Heart right ventricle (tissue), 16 donors: ENCODE measurements around the gene PARD3. TPM values are rescaled to one million over a fixed set of nuclear protein-coding genes. Genes with fewer than 3 reads are reported as not detected.
A peak's percentile ranks its signal among the peaks of the same experiment; 100 is the strongest.

Source experiments
- ATAC-seq, 8 donors: fragments of 200-7000 bp; cut with Tn5 transposase; one replicate each; pipeline ENCODE4 v1.9.1; 2020; ENCODE audit warnings: mild to moderate bottlenecking in 8 of 8, moderate library complexity in 8 of 8, moderate number of reproducible peaks in 1 of 8
- DNase-seq, 2 donors: peaks; one replicate each; pipeline ENCODE4 v3.0.0-alpha.2; 2020
- H3K27ac ChIP-seq, 10 donors: fragments of 200-600 bp; sonication (generic) in 2 of 10; one replicate each; pipeline versions ENCODE4 v1.5.0 to v1.8.0; 2020 to 2022; ENCODE audit warnings: mild to moderate bottlenecking in 3 of 10
- H3K27me3 ChIP-seq, 7 donors: fragments of 200-600 bp; one replicate each; pipeline ENCODE4 v1.8.0; 2021 to 2022; ENCODE audit warnings: mild to moderate bottlenecking in 2 of 7
- H3K36me3 ChIP-seq, 9 donors: fragments of 200-600 bp; sonication (generic) in 1 of 9; one replicate each; pipeline versions ENCODE4 v1.5.0 to v1.8.0; 2020 to 2022; ENCODE audit warnings: mild to moderate bottlenecking in 2 of 9
- H3K4me1 ChIP-seq, 9 donors: fragments of 200-600 bp; sonication (generic) in 1 of 9; one replicate each; pipeline versions ENCODE4 v1.5.0 to v1.8.0; 2020 to 2022; ENCODE audit warnings: mild to moderate bottlenecking in 4 of 9
- H3K4me3 ChIP-seq, 10 donors: fragments of 200-600 bp; sonication (generic) in 2 of 10; one replicate each; pipeline versions ENCODE4 v1.5.0 to v1.8.0; 2020 to 2022; ENCODE audit warnings: mild to moderate bottlenecking in 7 of 10, moderate library complexity in 2 of 10
- H3K9me3 ChIP-seq, 11 donors: fragments of 200-600 bp in 10 of 11; sonication (generic) in 2 of 11; one replicate each; pipeline versions ENCODE4 v1.5.0 to v1.8.0; 2013 to 2022; ENCODE audit warnings: mild to moderate bottlenecking in 2 of 11, control low read depth in 1 of 11, moderate library complexity in 1 of 11
- CTCF ChIP-seq, 9 donors: fragments of 200-600 bp; sonication (generic) in 2 of 9; IDR thresholded peaks; one replicate each; pipeline versions ENCODE4 v1.5.0 to v1.8.0; 2021 to 2022; ENCODE audit warnings: antibody characterized with exemption in 9 of 9, mild to moderate bottlenecking in 5 of 9, moderate library complexity in 1 of 9
- WGBS, 2 donors: extraction: QIAGEN DNeasy Blood & Tissue Kit; methylation state at CpG; one replicate each; pipeline ENCODE4 v1.1.7; 2013; ENCODE audit warnings: inconsistent platforms in 1 of 2; 5-methylcytosine and 5-hydroxymethylcytosine counted together
- intact Hi-C, 10 donors: fragments of 100-400 bp; cut with DNase I; formaldehyde crosslinking; loops; one replicate each; pipeline versions ENCODE4 v1.11.1 to v1.14.2; 2022
- polyA plus RNA-seq, 2 donors: library from polyadenylated mRNA; stranded (reverse); fragments of 200-250 nt; gene quantifications; one replicate each; pipeline ENCODE4 v1.2.3, GENCODE V29; 2013
- total RNA-seq, 10 donors: library from RNA; stranded (reverse); fragmentation: NEBNext Ultra II Directional in 3 of 10; extraction: Animal tissue kit (Norgen Biotek cat#: 25700) in 3 of 10; gene quantifications; one replicate each; pipeline versions ENCODE4 v1.2.1 to v1.2.4, GENCODE V29; 2021 to 2023
- donor health status: Arrhythmogenic right ventricular cardiomyopathy.
- donor health status: ischemic (EF 13 %, LVEDD 7.1; RV severe dilation, severe dysfunction).
- donor health status: healthy with polysubstance abuse.
- donor health status: DM: no; HTN: yes; CAD: no.
- donor health status: DM: no; HTN: no; CAD: no.
- donor health status: ischemic (EF 25% LVEDD 6.9; RV normal size, moderate dysfunction).
- donor health status: ischemic (EF 25% LVEDD 5.7; RV mildly dilated, moderate dysfunction).
- donor health status: healthy.
- donor health status: DM: yes; HTN: yes; CAD: no.
- donor health status: Ischemic cardiomyopathy.
- donor health status: ischemic (EF 35%, LVEDD 5.7; RV mildly dilated, moderate dysfunction).
- donor health status: nonischemic (EF 11% LVEDD 7.7; RV severe dilation, severe dysfunction).
- donor health status: DM: yes; HTN: yes; CAD: no.
- donor health status: PGD.
- donor health status: ischemic (EF 29% LVEDD 5.4; RV normal size, mild dysfunction).
- donor health status: nonischemic (EF 23%, LVEDD 6.1; RV moderate dilation, normal function).

Gene PARD3
- total and polyA plus RNA-seq, 12 donors: 19.7 to 41.8 (median 34.2) TPM

- Histone ChIP-seq H3K4me1 (no peaks in the 10 kb centered on the region), H3K36me3 (no peaks in the 10 kb centered on the region), H3K27ac (no peak overlapping the region), H3K9me3 (no peaks in the 10 kb centered on the region), H3K27me3 (peaks cover 0 to 4% (median 0%) of the 10 kb centered on the region in 7 donors), H3K4me3 (no peak overlapping the region)
- 64 to 65% methylated on average over 2 of the region's 2 CpGs for WGBS, 2 donors
- TF ChIP-seq CTCF (IDR thresholded peaks at IDR 0.05): peak in 5 of 9 donors; percentile 21 to 43 (median 31)
- ATAC-seq: peak in 6 of 8 donors; percentile 47 to 73 (median 63)
- intact Hi-C loops: loop anchor here in 1 of 10 donors (10.0 kb wide), 1 partner anchor 170 kb away; no protein-coding TSS in a partner anchor
- no peak for DNase-seq
Measured at GRCh38 chr10:34824870-34825269, 9.8 kb upstream of the PARD3 start.

GRCh38 chr10:34821587-34822585 lies 6.8 kb upstream of the PARD3 start:
- TF ChIP-seq CTCF (IDR thresholded peaks at IDR 0.05): no peak
- Histone ChIP-seq H3K27me3 (peaks cover 0 to 15% (median 0%) of the 10 kb centered on the region in 7 donors), H3K4me3 (no peak overlapping the region), H3K27ac (no peak overlapping the region), H3K36me3 (no peaks in the 10 kb centered on the region), H3K4me1 (peaks cover 0 to 4% (median 0%) of the 10 kb centered on the region in 9 donors), H3K9me3 (no peaks in the 10 kb centered on the region)
- WGBS, 2 donors: 88 to 90% methylated on average over 6 of the region's 6 CpGs
- DNase-seq (no peak), ATAC-seq (no peak)
- intact Hi-C loops: loop anchor here in 1 of 10 donors (10.0 kb wide), 1 partner anchor 167 kb away; no protein-coding TSS in a partner anchor

- peaks cover 0 to 32% (median 26%) of the 10 kb centered on the region in 9 donors for H3K4me1 ChIP-seq
- peaks cover 0 to 53% (median 3%) of the 10 kb centered on the region in 7 donors for H3K27me3 ChIP-seq
- H3K36me3 ChIP-seq: no peaks in the 10 kb centered on the region
- H3K27ac ChIP-seq: no peak overlapping the region
- no peak for ATAC-seq
- intact Hi-C loops: loop anchor here in 9 of 10 donors (5.0 to 10.0 kb wide), 7 partner anchors 90 to 153 kb away; no protein-coding TSS in a partner anchor
- no peak for TF ChIP-seq CTCF (IDR thresholded peaks at IDR 0.05)
- no peak overlapping the region for H3K4me3 ChIP-seq
- WGBS, 2 donors: 64 to 98% methylated on average over 3 of the region's 3 CpGs
- DNase-seq: no peak
- no peaks in the 10 kb centered on the region for H3K9me3 ChIP-seq
Measured at GRCh38 chr10:34817586-34817985, 2.5 kb upstream of the PARD3 start.

GRCh38 chr10:34817054-34817453 lies 2.0 kb upstream of the PARD3 start:
- intact Hi-C loops: loop anchor here in 9 of 10 donors (5.0 to 10.0 kb wide), 7 partner anchors 90 to 152 kb away; no protein-coding TSS in a partner anchor
- ATAC-seq: no peak
- Histone ChIP-seq H3K27me3 (peaks cover 0 to 56% (median 3%) of the 10 kb centered on the region in 7 donors), H3K9me3 (no peaks in the 10 kb centered on the region), H3K27ac (no peak overlapping the region), H3K4me3 (no peak overlapping the region), H3K36me3 (no peaks in the 10 kb centered on the region), H3K4me1 (peaks cover under 1 to 37% (median 29%) of the 10 kb centered on the region in 9 donors)
- DNase-seq: no peak
- WGBS, 2 donors: 97 to 98% methylated on average over 16 of the region's 16 CpGs
- no peak for TF ChIP-seq CTCF (IDR thresholded peaks at IDR 0.05)
